SK-N-SH (cell line): ENCODE measurements around the gene SETD9. TPM values are rescaled to one million over a fixed set of nuclear protein-coding genes. Genes with fewer than 3 reads are reported as not detected.
A peak's percentile ranks its signal among the peaks of the same experiment; 100 is the strongest.

ENCODE experiments used
- CTCF ChIA-PET: fragments of 300-600, 350-600 bp; formaldehyde crosslinking; extraction: SDS; loops from one replicate; lab custom pipeline; 2021; lab: Yijun Ruan, JAX
- POLR2A ChIA-PET: fragments of 350-600 bp; sonication (Branson Sonifier 250); formaldehyde crosslinking; extraction: SDS; loops from one replicate; lab custom pipeline; 2020; ENCODE audit warnings: antibody characterized with exemption, inconsistent platforms; lab: Yijun Ruan, JAX
- DNase-seq: peaks from one replicate; pipeline ENCODE4 v3.0.0; 2012
- H2AFZ ChIP-seq: fragments of 200-600 bp; sonication (generic); 2 replicates; pipeline ENCODE4 v1.8.1; 2016; ENCODE audit warnings: antibody characterized with exemption, mild to moderate bottlenecking, low read depth
- H3F3A ChIP-seq: fragments of 200-600 bp; sonication (generic); replicated peaks from 2 replicates; pipeline ENCODE3; 2016; ENCODE audit warnings: antibody characterized with exemption, mild to moderate bottlenecking; ENCODE audit not compliant: insufficient read depth
- H3K27ac ChIP-seq, 2 experiments: fragments of 200-500 bp in 1 of 2; fragments of 200-600 bp in 1 of 2; sonication (Bioruptor generic) in 1 of 2; sonication (generic), shearing (Covaris generic) in 1 of 2; 2 replicates each; pipeline versions ENCODE4 v1.5.1 to v1.6.1; 2014 to 2016; ENCODE audit warnings: low read depth in 2 of 2, inconsistent platforms in 1 of 2, low read length in 1 of 2, mild to moderate bottlenecking in 1 of 2, mixed read lengths in 1 of 2
- H3K27me3 ChIP-seq: fragments of 200-600 bp; sonication (generic), shearing (Covaris generic); 2 replicates; pipeline ENCODE4 v1.6.1; 2016; ENCODE audit warnings: mixed run types; ENCODE audit not compliant: insufficient read depth
- H3K36me3 ChIP-seq, 2 experiments: fragments of 200-500 bp in 1 of 2; fragments of 200-600 bp in 1 of 2; sonication (Bioruptor generic) in 1 of 2; sonication (generic) in 1 of 2; replicated peaks in 1 of 2; 2 replicates each; pipeline versions ENCODE3 to v1.5.1; 2014 to 2016; ENCODE audit warnings: low read length in 1 of 2, mild to moderate bottlenecking in 1 of 2; ENCODE audit not compliant: insufficient read depth in 2 of 2, control insufficient read depth in 1 of 2
- H3K4me1 ChIP-seq, 2 experiments: fragments of 200-500 bp in 1 of 2; fragments of 200-600 bp in 1 of 2; sonication (Bioruptor generic) in 1 of 2; sonication (generic), shearing (Covaris generic) in 1 of 2; 2 replicates each; pipeline versions ENCODE4 v1.5.1 to v1.6.1; 2014 to 2016; ENCODE audit warnings: low read depth in 1 of 2, low read length in 1 of 2, mixed run types in 1 of 2; ENCODE audit not compliant: insufficient read depth in 2 of 2, control insufficient read depth in 1 of 2
- H3K4me2 ChIP-seq: fragments of 200-600 bp; sonication (generic), shearing (Covaris generic); 2 replicates; pipeline ENCODE4 v1.6.1; 2017; ENCODE audit warnings: mixed run types
- H3K4me3 ChIP-seq, 2 experiments: fragments of 200-500 bp in 1 of 2; fragments of 200-600 bp in 1 of 2; sonication (Bioruptor generic) in 1 of 2; sonication (generic), shearing (Covaris generic) in 1 of 2; 2 replicates each; pipeline versions ENCODE4 v1.5.1 to v1.8.1; 2014 to 2016; ENCODE audit warnings: low read depth in 2 of 2, inconsistent platforms in 1 of 2, low read length in 1 of 2, mild to moderate bottlenecking in 1 of 2, mixed read lengths in 1 of 2, moderate library complexity in 1 of 2
- H3K79me2 ChIP-seq: fragments of 200-600 bp; sonication (generic); 2 replicates; pipeline ENCODE4 v1.8.1; 2017; ENCODE audit warnings: mild to moderate bottlenecking; ENCODE audit not compliant: insufficient read depth
- H3K9ac ChIP-seq: fragments of 200-600 bp; sonication (generic); 2 replicates; pipeline ENCODE4 v1.6.1; 2017; ENCODE audit warnings: mixed run types
- H3K9me2 ChIP-seq: fragments of 200-600 bp; sonication (generic); 2 replicates; pipeline ENCODE4 v1.6.1; 2017; ENCODE audit warnings: mixed run types
- H3K9me3 ChIP-seq: fragments of 200-600 bp; sonication (generic); 2 replicates; pipeline ENCODE4 v1.6.1; 2017; ENCODE audit warnings: mixed run types, mild to moderate bottlenecking, moderate library complexity
- H4K20me1 ChIP-seq: fragments of 200-600 bp; sonication (generic); 2 replicates; pipeline ENCODE4 v1.6.1; 2017; ENCODE audit warnings: mild to moderate bottlenecking, mixed run types; ENCODE audit not compliant: insufficient read depth
- CHD2 ChIP-seq: fragments of 150-350 bp; IDR thresholded peaks from 2 replicates; pipeline ENCODE4 v1.6.1; 2018; ENCODE audit warnings: low read length; ENCODE audit not compliant: partially characterized antibody
- FOXJ3 ChIP-seq: sonication (generic); formaldehyde crosslinking; IDR thresholded peaks from 2 replicates; pipeline ENCODE4 v1.5.1; 2020; ENCODE audit warnings: mild to moderate bottlenecking, missing genetic modification reagents
- FOXM1 ChIP-seq: IDR thresholded peaks from 2 replicates; pipeline ENCODE4 v1.4.0; 2012; ENCODE audit warnings: low read depth, mild to moderate bottlenecking
- GABPA ChIP-seq: IDR thresholded peaks from 2 replicates; pipeline ENCODE4 v1.4.0; 2012; ENCODE audit warnings: low read depth, mild to moderate bottlenecking
- RAD21 ChIP-seq: IDR thresholded peaks from 2 replicates; pipeline ENCODE4 v1.6.1; 2012; ENCODE audit warnings: mild to moderate bottlenecking, low read length
- RFX5 ChIP-seq: IDR thresholded peaks from 2 replicates; pipeline ENCODE4 v1.6.1; 2012; ENCODE audit warnings: mild to moderate bottlenecking, improper control_type of control experiment, low read length
- RXRA ChIP-seq: IDR thresholded peaks from 2 replicates; pipeline ENCODE4 v1.4.0; 2012; ENCODE audit warnings: low read depth, mild to moderate bottlenecking, borderline replicate concordance
- SIN3A ChIP-seq: IDR thresholded peaks from 2 replicates; pipeline ENCODE4 v1.6.1; 2012; ENCODE audit warnings: low read depth, mild to moderate bottlenecking, low read length, moderate library complexity, borderline replicate concordance
- SMC3 ChIP-seq: IDR thresholded peaks from 2 replicates; pipeline ENCODE4 v1.6.1; 2012; ENCODE audit warnings: low read depth, low read length, improper control_type of control experiment
- TCF12 ChIP-seq: IDR thresholded peaks from 2 replicates; pipeline ENCODE4 v1.4.0; 2012
- WGBS: methylation state at CpG from one replicate; pipeline ENCODE4 v1.1.6; 2017; ENCODE audit warnings: low lambda C conversion rate; 5-methylcytosine and 5-hydroxymethylcytosine counted together
- polyA plus RNA-seq, 3 experiments: library from polyadenylated mRNA; depleted of rRNA; stranded (reverse); fragments of >200 nt; gene quantifications; 2 replicates each; pipeline ENCODE4 v1.2.3, GENCODE V29; 2012
- TF ChIP-seq, protein P1 (sequence below): IDR thresholded peaks from 2 replicates; pipeline ENCODE4 v1.4.0; 2012; ENCODE audit warnings: low read depth, borderline replicate concordance
- TF ChIP-seq, protein P2 (sequence below): fragments of 150-350 bp; IDR thresholded peaks from 2 replicates; pipeline ENCODE4 v1.6.1; 2016; ENCODE audit warnings: mild to moderate bottlenecking, low read depth, low read length
- TF ChIP-seq, protein P3 (sequence below): IDR thresholded peaks from 2 replicates; pipeline ENCODE4 v1.4.0; 2012; ENCODE audit warnings: low read depth, borderline replicate concordance
- TF ChIP-seq, protein P4 (sequence below): IDR thresholded peaks from 2 replicates; pipeline ENCODE4; 2012
- TF ChIP-seq, protein P5 (sequence below): fragments of 150-350 bp; IDR thresholded peaks from 2 replicates; pipeline ENCODE4 v1.6.1; 2017; ENCODE audit warnings: antibody characterized with exemption, low read length, low read depth, borderline replicate concordance

Gene SETD9
- polyA plus RNA-seq, 1 of the 3 experiments (the other 2 are of a cell fraction) = 12.2 TPM

DNA sequence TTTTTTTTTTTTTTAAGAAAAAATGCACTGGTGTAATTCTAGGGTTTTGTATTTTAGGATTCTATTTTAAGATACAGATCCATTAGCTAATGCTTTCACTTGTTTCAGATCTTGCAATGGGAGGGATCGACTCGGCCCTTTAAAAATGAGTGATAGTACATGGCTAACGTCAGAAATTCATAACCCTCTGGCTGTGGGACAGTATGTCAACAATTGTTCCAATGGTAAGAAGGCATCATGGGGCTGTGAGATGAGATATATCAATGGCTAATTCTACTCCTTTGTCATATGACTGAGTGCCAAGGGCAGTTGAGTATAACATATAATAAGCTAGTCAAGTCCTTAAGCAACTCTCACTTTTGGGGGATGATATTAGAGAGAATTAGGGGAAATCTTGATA, 4.4 kb downstream of the SETD9 start:
- Histone ChIP-seq H3K4me3 (no peak overlapping the region), H2AFZ (no peak overlapping the region), H3K4me2 (no peak overlapping the region), H3K9ac (no peak overlapping the region), H3K27ac (peak overlapping the region in 1 of 2 experiments; percentile 58; a peak in 2 of 4 replicates), H3K4me1 (peaks cover 0 to 15% of the 10 kb centered on the region in 2 experiments; a peak in 2 of 4 replicates), H3F3A (peaks cover 17% of the 10 kb centered on the region), H3K79me2 (peaks cover 15% of the 10 kb centered on the region; the same call in 1 of the 2 replicates), H4K20me1 (no peaks in the 10 kb centered on the region), H3K27me3 (no peaks in the 10 kb centered on the region), H3K9me2 (no peaks in the 10 kb centered on the region), H3K9me3 (no peaks in the 10 kb centered on the region), H3K36me3 (peaks cover 21% of the 10 kb centered on the region in 2 experiments)
- ChIA-PET POLR2A (no interaction called here), CTCF (no interaction called here)
- TF ChIP-seq, protein P1, sequence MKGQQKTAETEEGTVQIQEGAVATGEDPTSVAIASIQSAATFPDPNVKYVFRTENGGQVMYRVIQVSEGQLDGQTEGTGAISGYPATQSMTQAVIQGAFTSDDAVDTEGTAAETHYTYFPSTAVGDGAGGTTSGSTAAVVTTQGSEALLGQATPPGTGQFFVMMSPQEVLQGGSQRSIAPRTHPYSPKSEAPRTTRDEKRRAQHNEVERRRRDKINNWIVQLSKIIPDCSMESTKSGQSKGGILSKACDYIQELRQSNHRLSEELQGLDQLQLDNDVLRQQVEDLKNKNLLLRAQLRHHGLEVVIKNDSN = no peak
- TF ChIP-seq, protein P2, sequence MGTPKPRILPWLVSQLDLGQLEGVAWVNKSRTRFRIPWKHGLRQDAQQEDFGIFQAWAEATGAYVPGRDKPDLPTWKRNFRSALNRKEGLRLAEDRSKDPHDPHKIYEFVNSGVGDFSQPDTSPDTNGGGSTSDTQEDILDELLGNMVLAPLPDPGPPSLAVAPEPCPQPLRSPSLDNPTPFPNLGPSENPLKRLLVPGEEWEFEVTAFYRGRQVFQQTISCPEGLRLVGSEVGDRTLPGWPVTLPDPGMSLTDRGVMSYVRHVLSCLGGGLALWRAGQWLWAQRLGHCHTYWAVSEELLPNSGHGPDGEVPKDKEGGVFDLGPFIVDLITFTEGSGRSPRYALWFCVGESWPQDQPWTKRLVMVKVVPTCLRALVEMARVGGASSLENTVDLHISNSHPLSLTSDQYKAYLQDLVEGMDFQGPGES = no peak
- TF ChIP-seq GABPA = no peak
- no peak for TF ChIP-seq SIN3A
- TF ChIP-seq, protein P3, sequence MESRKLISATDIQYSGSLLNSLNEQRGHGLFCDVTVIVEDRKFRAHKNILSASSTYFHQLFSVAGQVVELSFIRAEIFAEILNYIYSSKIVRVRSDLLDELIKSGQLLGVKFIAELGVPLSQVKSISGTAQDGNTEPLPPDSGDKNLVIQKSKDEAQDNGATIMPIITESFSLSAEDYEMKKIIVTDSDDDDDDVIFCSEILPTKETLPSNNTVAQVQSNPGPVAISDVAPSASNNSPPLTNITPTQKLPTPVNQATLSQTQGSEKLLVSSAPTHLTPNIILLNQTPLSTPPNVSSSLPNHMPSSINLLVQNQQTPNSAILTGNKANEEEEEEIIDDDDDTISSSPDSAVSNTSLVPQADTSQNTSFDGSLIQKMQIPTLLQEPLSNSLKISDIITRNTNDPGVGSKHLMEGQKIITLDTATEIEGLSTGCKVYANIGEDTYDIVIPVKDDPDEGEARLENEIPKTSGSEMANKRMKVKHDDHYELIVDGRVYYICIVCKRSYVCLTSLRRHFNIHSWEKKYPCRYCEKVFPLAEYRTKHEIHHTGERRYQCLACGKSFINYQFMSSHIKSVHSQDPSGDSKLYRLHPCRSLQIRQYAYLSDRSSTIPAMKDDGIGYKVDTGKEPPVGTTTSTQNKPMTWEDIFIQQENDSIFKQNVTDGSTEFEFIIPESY = no peak
- no peak for TF ChIP-seq RFX5
- no peak for TF ChIP-seq RAD21
- no peak for TF ChIP-seq TCF12
- TF ChIP-seq RXRA = no peak
- TF ChIP-seq SMC3 = no peak
- TF ChIP-seq FOXM1 = no peak
- TF ChIP-seq, protein P4, sequence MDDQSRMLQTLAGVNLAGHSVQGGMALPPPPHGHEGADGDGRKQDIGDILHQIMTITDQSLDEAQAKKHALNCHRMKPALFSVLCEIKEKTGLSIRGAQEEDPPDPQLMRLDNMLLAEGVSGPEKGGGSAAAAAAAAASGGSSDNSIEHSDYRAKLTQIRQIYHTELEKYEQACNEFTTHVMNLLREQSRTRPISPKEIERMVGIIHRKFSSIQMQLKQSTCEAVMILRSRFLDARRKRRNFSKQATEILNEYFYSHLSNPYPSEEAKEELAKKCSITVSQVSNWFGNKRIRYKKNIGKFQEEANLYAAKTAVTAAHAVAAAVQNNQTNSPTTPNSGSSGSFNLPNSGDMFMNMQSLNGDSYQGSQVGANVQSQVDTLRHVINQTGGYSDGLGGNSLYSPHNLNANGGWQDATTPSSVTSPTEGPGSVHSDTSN = no peak
- TF ChIP-seq FOXJ3 (CRISPR knock-in tag) = no peak
- no peak for TF ChIP-seq CHD2
- TF ChIP-seq, protein P5, sequence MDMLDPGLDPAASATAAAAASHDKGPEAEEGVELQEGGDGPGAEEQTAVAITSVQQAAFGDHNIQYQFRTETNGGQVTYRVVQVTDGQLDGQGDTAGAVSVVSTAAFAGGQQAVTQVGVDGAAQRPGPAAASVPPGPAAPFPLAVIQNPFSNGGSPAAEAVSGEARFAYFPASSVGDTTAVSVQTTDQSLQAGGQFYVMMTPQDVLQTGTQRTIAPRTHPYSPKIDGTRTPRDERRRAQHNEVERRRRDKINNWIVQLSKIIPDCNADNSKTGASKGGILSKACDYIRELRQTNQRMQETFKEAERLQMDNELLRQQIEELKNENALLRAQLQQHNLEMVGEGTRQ = no peak
- 98% methylated on average over 3 of the region's 3 CpGs for WGBS
- DNase-seq = no peak
